NCI-H2196 treated with DMSO at 0.1 percent for 48 hours (cell line): ENCODE data around the gene CYTH1.
A peak's percentile ranks its signal among the peaks of the same experiment; 100 is the strongest.

Experiments
- DNase-seq: peaks from one replicate; lab custom pipeline; 2025; ENCODE audit not compliant: unreplicated experiment; lab: John Stamatoyannopoulos, UW

Gene CYTH1

GRCh38 chr17:78717431-78717980, 64.6 kb downstream of the CYTH1 start:
- DNase-seq, result peak; percentile 59

GRCh38 chr17:78716814-78717393, 65.2 kb downstream of the CYTH1 start:
- DNase-seq, result peak; percentile 86

DNA sequence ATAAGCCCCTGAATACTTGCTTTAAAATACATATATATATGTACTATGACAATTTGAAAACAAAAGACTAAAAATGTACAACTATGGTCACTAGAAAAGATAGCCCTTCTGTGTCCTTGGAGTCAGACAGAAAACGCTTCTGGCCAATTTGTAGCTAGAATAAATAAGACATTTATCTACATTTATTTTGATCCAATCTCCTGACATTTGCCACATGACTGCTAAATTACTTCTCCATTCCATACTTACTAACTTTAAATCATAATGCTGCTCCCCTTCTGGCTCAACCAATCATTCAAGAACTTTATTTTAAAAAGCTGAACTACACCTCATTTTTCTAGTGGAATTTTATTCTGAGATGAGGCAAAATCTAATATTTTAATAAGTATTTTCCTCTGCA, 65.8 kb downstream of the CYTH1 start:
- no peak for DNase-seq

- no peak for DNase-seq
Observed at GRCh38 chr17:78715876-78716275, 66.2 kb downstream of the CYTH1 start.

DNA sequence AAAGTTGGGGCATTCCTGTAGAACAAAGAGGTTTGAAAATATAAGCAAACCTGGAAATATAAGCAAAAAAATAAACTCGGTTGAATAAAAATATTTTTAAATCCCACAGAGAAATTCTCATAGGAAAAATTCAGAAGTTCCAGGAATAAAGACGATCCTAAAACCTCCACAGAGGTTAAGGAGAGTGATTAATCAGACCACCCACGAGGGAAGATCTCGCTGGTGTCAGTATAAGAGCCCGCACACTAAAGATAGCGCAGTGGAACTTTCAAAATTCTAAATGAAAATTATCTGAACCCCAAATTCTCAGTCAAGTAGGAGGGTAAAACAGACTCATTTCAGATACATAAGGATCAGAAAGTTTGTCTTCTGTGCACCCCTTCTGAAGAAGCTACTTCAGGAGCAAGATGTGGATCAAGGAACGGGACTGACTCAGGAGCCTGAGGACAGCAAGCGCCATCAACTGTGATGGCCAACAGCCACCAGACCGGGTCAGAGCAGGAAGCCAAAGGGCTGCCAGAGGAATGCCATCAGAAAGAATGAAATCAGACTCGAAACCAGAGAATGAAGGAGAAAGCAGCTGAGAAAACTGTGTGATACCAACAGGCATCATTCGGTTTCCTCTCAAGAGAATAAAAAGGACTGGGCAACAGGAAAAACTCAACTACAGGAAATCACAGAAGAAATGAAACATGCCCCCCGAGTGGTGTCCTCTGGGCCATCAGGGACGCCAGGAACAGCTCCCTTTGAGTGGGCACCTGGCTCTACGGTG, 66.9 kb downstream of the CYTH1 start:
- no peak for DNase-seq

GRCh38 chr17:78714534-78714933, 67.5 kb downstream of the CYTH1 start:
- DNase-seq, result no peak

GRCh38 chr17:78712043-78712442, 70.0 kb downstream of the CYTH1 start:
- no peak for DNase-seq

GRCh38 chr17:78710607-78711006, 71.5 kb downstream of the CYTH1 start:
- DNase-seq, result no peak

GRCh38 chr17:78709751-78710181, 72.3 kb downstream of the CYTH1 start:
- no peak for DNase-seq

DNA sequence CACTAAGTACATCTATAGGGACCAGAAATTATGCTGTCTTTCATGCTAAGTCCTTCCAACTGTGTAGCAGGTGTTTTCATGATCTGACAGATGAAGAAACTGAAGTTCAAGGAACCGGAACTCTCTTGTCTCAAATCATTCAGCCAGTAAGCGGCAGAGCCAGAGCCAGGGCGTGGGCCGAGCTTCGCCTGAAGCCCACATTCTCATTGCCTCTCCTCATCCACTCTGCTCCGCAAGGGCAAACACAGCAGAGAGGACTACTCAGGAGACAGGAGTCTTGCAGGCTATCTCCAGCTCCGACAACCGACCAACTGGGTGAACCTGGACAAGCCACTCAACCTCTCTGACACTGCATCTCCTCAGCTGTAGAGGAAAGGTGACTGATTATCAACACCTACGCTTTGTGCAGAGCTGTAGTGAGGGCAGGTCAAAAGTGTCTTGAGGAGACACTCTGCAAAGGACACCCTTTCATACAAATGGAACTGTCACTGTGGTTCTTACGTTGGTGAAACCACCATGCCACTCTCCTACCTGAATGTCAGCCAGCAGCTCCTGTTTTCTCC, 72.9 kb downstream of the CYTH1 start:
- DNase-seq, result no peak

- DNase-seq, result peak; percentile 77
Observed at GRCh38 chr17:78708510-78708973, 73.5 kb downstream of the CYTH1 start.

- DNase-seq, result no peak
Observed at GRCh38 chr17:78707923-78708322, 74.2 kb downstream of the CYTH1 start.

DNA sequence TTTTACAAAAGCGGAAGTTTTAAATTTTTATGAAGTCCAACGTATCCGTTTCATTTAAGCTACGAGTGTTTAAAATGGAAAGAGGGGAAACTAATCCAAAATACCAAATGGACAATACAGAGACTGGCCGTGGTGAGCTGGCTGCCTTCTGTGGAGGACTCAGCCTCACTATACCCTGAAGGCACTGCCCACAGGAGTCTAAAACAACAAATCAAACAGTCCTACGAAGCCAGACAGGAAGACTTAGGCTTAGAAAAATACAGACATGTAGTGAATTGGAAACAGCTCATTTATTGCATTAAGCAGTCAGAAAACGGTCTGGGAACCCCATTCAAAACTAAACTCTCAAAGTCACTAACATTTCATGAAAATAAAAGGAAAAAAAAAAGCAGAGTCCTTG, 75.1 kb downstream of the CYTH1 start:
- no peak for DNase-seq

DNA sequence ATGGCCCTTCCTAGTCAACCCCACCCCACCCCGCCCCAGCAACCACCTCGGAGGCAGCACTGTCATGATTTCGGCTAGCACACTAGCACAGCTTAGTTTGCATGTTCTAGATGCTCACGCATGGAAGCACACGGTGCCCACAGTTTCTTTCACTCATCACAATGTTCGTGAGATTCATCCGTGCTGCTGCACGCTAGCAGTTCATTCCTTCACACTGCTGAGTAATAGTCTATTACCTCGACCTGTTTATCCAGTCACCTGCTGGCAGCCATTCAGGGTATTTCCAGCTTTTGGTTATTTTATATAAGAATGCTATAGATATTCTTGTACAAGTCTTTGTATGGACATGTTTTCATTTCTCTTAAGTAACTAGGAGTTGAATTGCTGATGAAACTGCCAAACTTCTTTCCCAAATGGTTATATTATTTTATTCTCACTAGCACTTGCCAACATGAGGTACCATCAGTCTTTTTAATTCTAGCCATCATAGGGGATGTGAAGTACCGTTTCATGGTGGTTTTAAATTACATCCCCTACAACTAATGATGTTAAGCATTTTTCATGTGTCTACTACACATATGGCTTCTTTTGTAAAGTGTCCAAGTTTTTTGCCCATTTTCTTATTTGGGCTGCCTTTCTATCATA, 75.7 kb downstream of the CYTH1 start:
- no peak for DNase-seq

- no peak for DNase-seq
Observed at GRCh38 chr17:78705071-78705470, 77.0 kb downstream of the CYTH1 start.

GRCh38 chr17:78704594-78704993, 77.5 kb downstream of the CYTH1 start:
- DNase-seq, result no peak

- DNase-seq, result no peak
Observed at GRCh38 chr17:78697554-78698343, 84.3 kb downstream of the CYTH1 start.

GRCh38 chr17:78697122-78697521, 85.0 kb downstream of the CYTH1 start:
- no peak for DNase-seq

DNA sequence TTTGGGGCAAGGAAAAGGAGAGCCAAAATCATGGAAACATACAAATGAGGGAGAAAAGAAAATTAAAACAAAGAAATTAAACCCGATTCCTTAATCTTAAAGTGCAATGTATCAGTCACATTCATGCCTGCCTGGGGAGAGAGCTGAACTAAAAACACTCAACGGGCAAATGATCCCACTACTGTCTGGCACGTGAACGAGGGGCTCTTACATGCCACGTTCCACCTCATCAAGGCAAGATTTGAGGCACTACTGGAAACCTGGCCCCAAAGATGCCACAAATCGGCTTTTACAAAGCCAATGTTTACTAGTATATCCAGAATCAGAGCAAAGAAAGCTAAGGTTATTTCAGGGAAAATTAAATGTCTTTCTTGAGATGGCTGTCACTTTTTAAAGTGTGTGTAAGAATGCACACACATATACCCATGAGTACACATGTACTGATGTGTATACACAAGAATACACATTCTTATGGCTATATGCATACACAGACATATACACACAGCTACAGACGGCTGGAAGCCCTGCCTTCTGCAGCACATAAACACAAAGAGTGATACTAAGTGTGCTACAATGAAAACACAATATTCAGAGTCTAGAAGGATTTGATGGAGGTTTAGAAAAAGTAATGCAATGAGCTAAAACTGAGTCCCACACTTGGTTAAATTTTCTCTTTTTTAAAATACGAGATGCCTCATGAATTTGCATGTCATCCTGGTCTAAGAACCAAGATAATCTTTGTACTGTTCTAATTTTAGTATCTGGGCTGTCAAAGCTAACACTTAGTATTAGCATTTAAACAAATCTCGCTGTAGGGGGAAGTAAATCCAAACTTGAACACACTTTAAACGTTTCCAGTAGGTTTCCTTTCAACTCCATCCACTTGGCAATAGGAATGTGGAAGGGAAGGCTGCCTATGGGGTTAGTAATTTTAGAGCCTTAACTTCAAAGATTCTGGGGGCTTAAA, 85.8 kb downstream of the CYTH1 start:
- no peak for DNase-seq
